Loucy (cell line): ENCODE results near the gene DRD1.
"Not testable (repeated sequence)": the region's sequence is repeated elsewhere in the genome, so short reads cannot be mapped to it uniquely, and the experiment has no call there.

ENCODE experiments used
- CTCF ChIP-seq: fragments of 200-600 bp; sonication (generic); conservative IDR thresholded peaks from 2 replicates; pipeline ENCODE4 v1.5.1; 2014; ENCODE audit warnings: mild to moderate bottlenecking, antibody characterized with exemption, low read length
- EZH2phosphoT487 ChIP-seq: fragments of 200-600 bp; IDR thresholded peaks from 2 replicates; pipeline ENCODE4 v1.6.1; 2018; ENCODE audit warnings: antibody characterized with exemption, mild to moderate bottlenecking, moderate library complexity, borderline replicate concordance

- not testable (repeated sequence) for TF ChIP-seq CTCF, EZH2phosphoT487
These were observed 19.4 kb downstream of the DRD1 start for GRCh38 chr5:175424594-175424993.
